ENCODE measurements around the gene P2RX4.

- TF ChIP-seq, protein P1, sequence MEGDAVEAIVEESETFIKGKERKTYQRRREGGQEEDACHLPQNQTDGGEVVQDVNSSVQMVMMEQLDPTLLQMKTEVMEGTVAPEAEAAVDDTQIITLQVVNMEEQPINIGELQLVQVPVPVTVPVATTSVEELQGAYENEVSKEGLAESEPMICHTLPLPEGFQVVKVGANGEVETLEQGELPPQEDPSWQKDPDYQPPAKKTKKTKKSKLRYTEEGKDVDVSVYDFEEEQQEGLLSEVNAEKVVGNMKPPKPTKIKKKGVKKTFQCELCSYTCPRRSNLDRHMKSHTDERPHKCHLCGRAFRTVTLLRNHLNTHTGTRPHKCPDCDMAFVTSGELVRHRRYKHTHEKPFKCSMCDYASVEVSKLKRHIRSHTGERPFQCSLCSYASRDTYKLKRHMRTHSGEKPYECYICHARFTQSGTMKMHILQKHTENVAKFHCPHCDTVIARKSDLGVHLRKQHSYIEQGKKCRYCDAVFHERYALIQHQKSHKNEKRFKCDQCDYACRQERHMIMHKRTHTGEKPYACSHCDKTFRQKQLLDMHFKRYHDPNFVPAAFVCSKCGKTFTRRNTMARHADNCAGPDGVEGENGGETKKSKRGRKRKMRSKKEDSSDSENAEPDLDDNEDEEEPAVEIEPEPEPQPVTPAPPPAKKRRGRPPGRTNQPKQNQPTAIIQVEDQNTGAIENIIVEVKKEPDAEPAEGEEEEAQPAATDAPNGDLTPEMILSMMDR (IDR thresholded peaks at IDR 0.05; ENCODE audit: low read depth, low read length, missing input control), result no peak
- TF ChIP-seq EGR1 (IDR thresholded peaks at IDR 0.05; ENCODE audit: low read depth in 2 of 2), result no peak
- no peak for TF ChIP-seq MAX (IDR thresholded peaks at IDR 0.05)
- no peak for TF ChIP-seq GABPA (IDR thresholded peaks at IDR 0.05 in 1 of 2, conservative IDR thresholded peaks at IDR 0.05 in 1 of 2)
- TF ChIP-seq, protein P2, sequence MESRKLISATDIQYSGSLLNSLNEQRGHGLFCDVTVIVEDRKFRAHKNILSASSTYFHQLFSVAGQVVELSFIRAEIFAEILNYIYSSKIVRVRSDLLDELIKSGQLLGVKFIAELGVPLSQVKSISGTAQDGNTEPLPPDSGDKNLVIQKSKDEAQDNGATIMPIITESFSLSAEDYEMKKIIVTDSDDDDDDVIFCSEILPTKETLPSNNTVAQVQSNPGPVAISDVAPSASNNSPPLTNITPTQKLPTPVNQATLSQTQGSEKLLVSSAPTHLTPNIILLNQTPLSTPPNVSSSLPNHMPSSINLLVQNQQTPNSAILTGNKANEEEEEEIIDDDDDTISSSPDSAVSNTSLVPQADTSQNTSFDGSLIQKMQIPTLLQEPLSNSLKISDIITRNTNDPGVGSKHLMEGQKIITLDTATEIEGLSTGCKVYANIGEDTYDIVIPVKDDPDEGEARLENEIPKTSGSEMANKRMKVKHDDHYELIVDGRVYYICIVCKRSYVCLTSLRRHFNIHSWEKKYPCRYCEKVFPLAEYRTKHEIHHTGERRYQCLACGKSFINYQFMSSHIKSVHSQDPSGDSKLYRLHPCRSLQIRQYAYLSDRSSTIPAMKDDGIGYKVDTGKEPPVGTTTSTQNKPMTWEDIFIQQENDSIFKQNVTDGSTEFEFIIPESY (IDR thresholded peaks at IDR 0.05), result no peak
- no peak for TF ChIP-seq ATF3 (IDR thresholded peaks at IDR 0.05)
- no peak for TF ChIP-seq YY1 (IDR thresholded peaks at IDR 0.05)
- TF ChIP-seq SP1 (IDR thresholded peaks at IDR 0.05), result no peak
- no peak for TF ChIP-seq HNF4G (IDR thresholded peaks at IDR 0.05)
- TF ChIP-seq RXRA (IDR thresholded peaks at IDR 0.05), result peak in 1 of 2 donors; percentile 56
- TF ChIP-seq, protein P3, sequence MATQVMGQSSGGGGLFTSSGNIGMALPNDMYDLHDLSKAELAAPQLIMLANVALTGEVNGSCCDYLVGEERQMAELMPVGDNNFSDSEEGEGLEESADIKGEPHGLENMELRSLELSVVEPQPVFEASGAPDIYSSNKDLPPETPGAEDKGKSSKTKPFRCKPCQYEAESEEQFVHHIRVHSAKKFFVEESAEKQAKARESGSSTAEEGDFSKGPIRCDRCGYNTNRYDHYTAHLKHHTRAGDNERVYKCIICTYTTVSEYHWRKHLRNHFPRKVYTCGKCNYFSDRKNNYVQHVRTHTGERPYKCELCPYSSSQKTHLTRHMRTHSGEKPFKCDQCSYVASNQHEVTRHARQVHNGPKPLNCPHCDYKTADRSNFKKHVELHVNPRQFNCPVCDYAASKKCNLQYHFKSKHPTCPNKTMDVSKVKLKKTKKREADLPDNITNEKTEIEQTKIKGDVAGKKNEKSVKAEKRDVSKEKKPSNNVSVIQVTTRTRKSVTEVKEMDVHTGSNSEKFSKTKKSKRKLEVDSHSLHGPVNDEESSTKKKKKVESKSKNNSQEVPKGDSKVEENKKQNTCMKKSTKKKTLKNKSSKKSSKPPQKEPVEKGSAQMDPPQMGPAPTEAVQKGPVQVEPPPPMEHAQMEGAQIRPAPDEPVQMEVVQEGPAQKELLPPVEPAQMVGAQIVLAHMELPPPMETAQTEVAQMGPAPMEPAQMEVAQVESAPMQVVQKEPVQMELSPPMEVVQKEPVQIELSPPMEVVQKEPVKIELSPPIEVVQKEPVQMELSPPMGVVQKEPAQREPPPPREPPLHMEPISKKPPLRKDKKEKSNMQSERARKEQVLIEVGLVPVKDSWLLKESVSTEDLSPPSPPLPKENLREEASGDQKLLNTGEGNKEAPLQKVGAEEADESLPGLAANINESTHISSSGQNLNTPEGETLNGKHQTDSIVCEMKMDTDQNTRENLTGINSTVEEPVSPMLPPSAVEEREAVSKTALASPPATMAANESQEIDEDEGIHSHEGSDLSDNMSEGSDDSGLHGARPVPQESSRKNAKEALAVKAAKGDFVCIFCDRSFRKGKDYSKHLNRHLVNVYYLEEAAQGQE (IDR thresholded peaks at IDR 0.05), result no peak
Observed at GRCh38 chr12:121240484-121241101, 30.7 kb downstream of the P2RX4 start.

Data from liver (tissue), 3 donors.